SK-N-SH treated with all-trans-retinoic acid at 6 μM for 48 hours (cell line): ENCODE data around the gene FAM135A.

Experiments used
- ATAC-seq: fragments of 200-7000 bp; cut with Tn5 transposase; 3 replicates; pipeline ENCODE4 v1.9.1; 2020; ENCODE audit warnings: mild to moderate bottlenecking, moderate library complexity
- ARNTL ChIP-seq: fragments of 450-650 bp; formaldehyde crosslinking; IDR thresholded peaks from 2 replicates; pipeline ENCODE4 v1.5.0; 2020; ENCODE audit warnings: low read depth, mild to moderate bottlenecking, moderate library complexity, borderline replicate concordance
- CSDC2 ChIP-seq: fragments of 250-450 bp; sonication (Bioruptor Pico); IDR thresholded peaks from 2 replicates; pipeline ENCODE4 v1.5.0; 2020; ENCODE audit warnings: mild to moderate bottlenecking, moderate library complexity
- ISL1 ChIP-seq: fragments of 250-450 bp; sonication (Bioruptor Pico); IDR thresholded peaks from 2 replicates; pipeline ENCODE4 v2.1.2; 2022; ENCODE audit warnings: mild to moderate bottlenecking, moderate library complexity
- SNAI2 ChIP-seq: fragments of 250-450 bp; sonication (Bioruptor Pico); IDR thresholded peaks from 2 replicates; pipeline ENCODE4 v1.5.0; 2020; ENCODE audit warnings: mild to moderate bottlenecking, moderate library complexity
- TCF4 ChIP-seq: fragments of 250-450 bp; sonication (Bioruptor Pico); IDR thresholded peaks from 2 replicates; pipeline ENCODE4 v1.8.0; 2021; ENCODE audit warnings: mild to moderate bottlenecking, moderate library complexity, borderline replicate concordance
- TOX ChIP-seq: fragments of 250-450 bp; sonication (Bioruptor Pico); IDR thresholded peaks from 2 replicates; pipeline ENCODE4 v1.8.0; 2021; ENCODE audit warnings: mild to moderate bottlenecking, moderate library complexity, borderline replicate concordance
- ZC3H10 ChIP-seq: fragments of 250-450 bp; sonication (Bioruptor Pico); IDR thresholded peaks from 2 replicates; pipeline ENCODE4 v1.5.1; 2021; ENCODE audit warnings: mild to moderate bottlenecking, moderate library complexity
- ZFP3 ChIP-seq: fragments of 250-450 bp; sonication (Bioruptor Pico); IDR thresholded peaks from 2 replicates; pipeline ENCODE4 v1.5.0; 2020; ENCODE audit warnings: mild to moderate bottlenecking, moderate library complexity
- ZFP30 ChIP-seq: fragments of 450-650 bp; formaldehyde crosslinking; IDR thresholded peaks from 2 replicates; pipeline ENCODE4 v1.5.0; 2022; ENCODE audit warnings: mild to moderate bottlenecking, moderate library complexity
- ZNF565 ChIP-seq: fragments of 450-650 bp; formaldehyde crosslinking; conservative IDR thresholded peaks from 2 replicates; pipeline ENCODE4 v1.5.0; 2020; ENCODE audit warnings: low read depth, mild to moderate bottlenecking, moderate library complexity
- ZNF70 ChIP-seq: fragments of 450-650 bp; formaldehyde crosslinking; IDR thresholded peaks from 2 replicates; pipeline ENCODE4 v1.5.0; 2020; ENCODE audit warnings: mild to moderate bottlenecking, moderate library complexity
- TF ChIP-seq, protein P1 (sequence below): fragments of 250-450 bp; sonication (Bioruptor Pico); IDR thresholded peaks from 2 replicates; pipeline ENCODE4 v1.8.0; 2021; ENCODE audit warnings: low read depth, mild to moderate bottlenecking, moderate library complexity, borderline replicate concordance
- TF ChIP-seq, protein P2 (sequence below): fragments of 250-450 bp; sonication (Bioruptor Pico); IDR thresholded peaks from 2 replicates; pipeline ENCODE4 v1.5.1; 2021; ENCODE audit warnings: mild to moderate bottlenecking, moderate library complexity
- TF ChIP-seq, protein P3 (sequence below): fragments of 250-450 bp; sonication (Bioruptor Pico); IDR thresholded peaks from 2 replicates; pipeline ENCODE4 v1.5.1; 2020; ENCODE audit warnings: low read depth, mild to moderate bottlenecking, moderate library complexity
- TF ChIP-seq, protein P4 (sequence below): fragments of 250-450 bp; sonication (Bioruptor Pico); IDR thresholded peaks from 2 replicates; pipeline ENCODE4 v1.8.0; 2020; ENCODE audit warnings: mild to moderate bottlenecking, moderate library complexity, borderline replicate concordance

The FAM135A gene

DNA sequence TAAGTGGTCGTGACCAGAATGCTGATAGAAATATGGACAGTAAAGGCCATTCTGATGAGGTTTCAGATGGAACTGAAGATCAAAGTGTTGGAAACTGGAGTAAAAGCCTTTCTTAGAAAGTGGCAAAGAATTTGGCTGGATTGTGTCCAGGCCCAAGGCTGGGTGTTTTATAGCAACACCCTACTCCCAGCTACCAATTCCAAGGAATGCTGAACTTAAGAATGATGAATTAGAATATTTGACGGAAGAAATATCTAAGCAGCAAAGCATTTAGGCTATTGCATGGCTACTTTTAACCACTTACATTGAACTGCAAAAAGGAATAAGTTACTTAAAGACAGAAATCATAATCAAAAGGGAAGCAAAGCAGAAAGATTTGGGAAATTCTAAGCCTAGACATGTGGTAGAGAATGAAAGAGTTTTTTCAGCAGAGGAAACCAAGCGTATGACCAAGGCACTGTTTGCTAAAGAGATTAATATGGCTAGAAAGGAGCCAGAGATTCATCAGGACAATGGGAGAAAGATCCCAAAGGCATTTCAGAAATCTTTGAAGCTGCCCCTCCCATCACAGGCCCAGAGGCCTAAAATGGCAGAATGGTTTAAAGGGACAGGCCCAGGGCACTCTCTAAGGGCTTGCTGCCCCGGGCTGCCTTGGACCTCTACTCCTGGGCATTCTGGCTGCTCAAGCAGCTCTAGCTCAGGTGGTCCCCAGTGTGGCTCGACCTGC is 179.2 kb downstream of the FAM135A start (continued):
- TF ChIP-seq, protein P1, sequence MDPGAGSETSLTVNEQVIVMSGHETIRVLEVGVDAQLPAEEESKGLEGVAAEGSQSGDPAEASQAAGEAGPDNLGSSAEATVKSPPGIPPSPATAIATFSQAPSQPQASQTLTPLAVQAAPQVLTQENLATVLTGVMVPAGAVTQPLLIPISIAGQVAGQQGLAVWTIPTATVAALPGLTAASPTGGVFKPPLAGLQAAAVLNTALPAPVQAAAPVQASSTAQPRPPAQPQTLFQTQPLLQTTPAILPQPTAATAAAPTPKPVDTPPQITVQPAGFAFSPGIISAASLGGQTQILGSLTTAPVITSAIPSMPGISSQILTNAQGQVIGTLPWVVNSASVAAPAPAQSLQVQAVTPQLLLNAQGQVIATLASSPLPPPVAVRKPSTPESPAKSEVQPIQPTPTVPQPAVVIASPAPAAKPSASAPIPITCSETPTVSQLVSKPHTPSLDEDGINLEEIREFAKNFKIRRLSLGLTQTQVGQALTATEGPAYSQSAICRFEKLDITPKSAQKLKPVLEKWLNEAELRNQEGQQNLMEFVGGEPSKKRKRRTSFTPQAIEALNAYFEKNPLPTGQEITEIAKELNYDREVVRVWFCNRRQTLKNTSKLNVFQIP (CRISPR knock-in tag) = no peak
- TF ChIP-seq ZFP3 (no peak), ZFP30 (CRISPR knock-in tag) (no peak), ZNF565 (CRISPR knock-in tag) (no peak)
- TF ChIP-seq, protein P2, sequence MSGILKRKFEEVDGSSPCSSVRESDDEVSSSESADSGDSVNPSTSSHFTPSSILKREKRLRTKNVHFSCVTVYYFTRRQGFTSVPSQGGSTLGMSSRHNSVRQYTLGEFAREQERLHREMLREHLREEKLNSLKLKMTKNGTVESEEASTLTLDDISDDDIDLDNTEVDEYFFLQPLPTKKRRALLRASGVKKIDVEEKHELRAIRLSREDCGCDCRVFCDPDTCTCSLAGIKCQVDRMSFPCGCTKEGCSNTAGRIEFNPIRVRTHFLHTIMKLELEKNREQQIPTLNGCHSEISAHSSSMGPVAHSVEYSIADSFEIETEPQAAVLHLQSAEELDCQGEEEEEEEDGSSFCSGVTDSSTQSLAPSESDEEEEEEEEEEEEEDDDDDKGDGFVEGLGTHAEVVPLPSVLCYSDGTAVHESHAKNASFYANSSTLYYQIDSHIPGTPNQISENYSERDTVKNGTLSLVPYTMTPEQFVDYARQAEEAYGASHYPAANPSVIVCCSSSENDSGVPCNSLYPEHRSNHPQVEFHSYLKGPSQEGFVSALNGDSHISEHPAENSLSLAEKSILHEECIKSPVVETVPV (CRISPR knock-in tag) = no peak
- TF ChIP-seq, protein P3, sequence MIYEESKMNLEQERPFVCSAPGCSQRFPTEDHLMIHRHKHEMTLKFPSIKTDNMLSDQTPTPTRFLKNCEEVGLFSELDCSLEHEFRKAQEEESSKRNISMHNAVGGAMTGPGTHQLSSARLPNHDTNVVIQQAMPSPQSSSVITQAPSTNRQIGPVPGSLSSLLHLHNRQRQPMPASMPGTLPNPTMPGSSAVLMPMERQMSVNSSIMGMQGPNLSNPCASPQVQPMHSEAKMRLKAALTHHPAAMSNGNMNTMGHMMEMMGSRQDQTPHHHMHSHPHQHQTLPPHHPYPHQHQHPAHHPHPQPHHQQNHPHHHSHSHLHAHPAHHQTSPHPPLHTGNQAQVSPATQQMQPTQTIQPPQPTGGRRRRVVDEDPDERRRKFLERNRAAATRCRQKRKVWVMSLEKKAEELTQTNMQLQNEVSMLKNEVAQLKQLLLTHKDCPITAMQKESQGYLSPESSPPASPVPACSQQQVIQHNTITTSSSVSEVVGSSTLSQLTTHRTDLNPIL (CRISPR knock-in tag) = no peak
- TF ChIP-seq, all 23 proteins: peak for 0

DNA sequence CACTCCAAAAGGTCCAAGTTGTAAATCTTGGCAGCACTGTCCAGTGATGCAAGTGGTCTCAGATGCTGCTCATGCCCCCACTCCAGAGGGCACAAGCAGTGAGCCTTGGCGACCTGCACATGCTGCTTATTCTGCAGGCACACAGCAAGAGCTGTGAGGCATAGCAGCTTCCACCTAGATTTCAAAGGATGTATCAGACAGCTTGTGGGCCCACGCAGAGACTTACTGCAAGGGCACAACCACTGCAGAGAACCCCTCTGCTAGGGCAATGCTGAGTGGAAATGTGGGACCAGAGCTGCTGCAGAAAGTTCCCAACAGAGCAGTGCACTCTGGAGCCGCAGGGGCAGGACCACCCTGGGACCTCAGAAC is 179.8 kb downstream of the FAM135A start:
- TF ChIP-seq TOX (CRISPR knock-in tag) (no peak), ZFP30 (CRISPR knock-in tag) (no peak), ZFP3 (no peak), ISL1 (CRISPR knock-in tag) (no peak), TCF4 (CRISPR knock-in tag) (no peak), CSDC2 (CRISPR knock-in tag) (no peak)
- TF ChIP-seq, protein P4, sequence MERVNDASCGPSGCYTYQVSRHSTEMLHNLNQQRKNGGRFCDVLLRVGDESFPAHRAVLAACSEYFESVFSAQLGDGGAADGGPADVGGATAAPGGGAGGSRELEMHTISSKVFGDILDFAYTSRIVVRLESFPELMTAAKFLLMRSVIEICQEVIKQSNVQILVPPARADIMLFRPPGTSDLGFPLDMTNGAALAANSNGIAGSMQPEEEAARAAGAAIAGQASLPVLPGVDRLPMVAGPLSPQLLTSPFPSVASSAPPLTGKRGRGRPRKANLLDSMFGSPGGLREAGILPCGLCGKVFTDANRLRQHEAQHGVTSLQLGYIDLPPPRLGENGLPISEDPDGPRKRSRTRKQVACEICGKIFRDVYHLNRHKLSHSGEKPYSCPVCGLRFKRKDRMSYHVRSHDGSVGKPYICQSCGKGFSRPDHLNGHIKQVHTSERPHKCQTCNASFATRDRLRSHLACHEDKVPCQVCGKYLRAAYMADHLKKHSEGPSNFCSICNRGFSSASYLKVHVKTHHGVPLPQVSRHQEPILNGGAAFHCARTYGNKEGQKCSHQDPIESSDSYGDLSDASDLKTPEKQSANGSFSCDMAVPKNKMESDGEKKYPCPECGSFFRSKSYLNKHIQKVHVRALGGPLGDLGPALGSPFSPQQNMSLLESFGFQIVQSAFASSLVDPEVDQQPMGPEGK = no peak
- TF ChIP-seq, protein P2 (CRISPR knock-in tag) = no peak
- no peak for ATAC-seq

DNA sequence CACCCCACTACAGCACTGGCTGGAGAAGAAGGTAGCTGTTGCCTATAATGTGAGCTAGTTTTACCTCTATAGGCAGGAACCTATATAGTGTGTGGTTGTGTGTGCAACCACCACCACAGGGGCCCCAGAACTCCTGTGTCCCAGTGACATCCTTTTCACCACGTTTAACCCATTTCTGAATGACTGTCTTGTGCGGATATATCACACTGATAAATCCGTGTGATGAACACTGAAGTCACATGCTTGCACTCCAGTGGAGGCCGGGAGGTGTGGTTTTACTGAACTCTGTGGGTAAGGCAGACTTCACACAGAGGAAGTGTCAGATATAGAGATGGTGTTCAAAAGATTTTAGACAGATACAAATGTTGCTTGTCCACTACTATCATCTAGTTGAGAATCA is 185.9 kb downstream of the FAM135A start:
- TF ChIP-seq, protein P1 (CRISPR knock-in tag) = no peak
- TF ChIP-seq ZNF70 (CRISPR knock-in tag) = no peak
- no peak for TF ChIP-seq ZC3H10 (CRISPR knock-in tag)
- TF ChIP-seq CSDC2 (CRISPR knock-in tag) = no peak
- TF ChIP-seq, protein P4 = no peak
- TF ChIP-seq, protein P2 (CRISPR knock-in tag) = no peak
- TF ChIP-seq SNAI2 (CRISPR knock-in tag) = no peak
- no peak for TF ChIP-seq ARNTL (CRISPR knock-in tag)
- ATAC-seq = no peak
